ENCODE results near the gene MIB1.
"Not testable (repeated sequence)": the region's sequence is repeated elsewhere in the genome, so short reads cannot be mapped to it uniquely, and the experiment has no call there.

Gene MIB1

DNA sequence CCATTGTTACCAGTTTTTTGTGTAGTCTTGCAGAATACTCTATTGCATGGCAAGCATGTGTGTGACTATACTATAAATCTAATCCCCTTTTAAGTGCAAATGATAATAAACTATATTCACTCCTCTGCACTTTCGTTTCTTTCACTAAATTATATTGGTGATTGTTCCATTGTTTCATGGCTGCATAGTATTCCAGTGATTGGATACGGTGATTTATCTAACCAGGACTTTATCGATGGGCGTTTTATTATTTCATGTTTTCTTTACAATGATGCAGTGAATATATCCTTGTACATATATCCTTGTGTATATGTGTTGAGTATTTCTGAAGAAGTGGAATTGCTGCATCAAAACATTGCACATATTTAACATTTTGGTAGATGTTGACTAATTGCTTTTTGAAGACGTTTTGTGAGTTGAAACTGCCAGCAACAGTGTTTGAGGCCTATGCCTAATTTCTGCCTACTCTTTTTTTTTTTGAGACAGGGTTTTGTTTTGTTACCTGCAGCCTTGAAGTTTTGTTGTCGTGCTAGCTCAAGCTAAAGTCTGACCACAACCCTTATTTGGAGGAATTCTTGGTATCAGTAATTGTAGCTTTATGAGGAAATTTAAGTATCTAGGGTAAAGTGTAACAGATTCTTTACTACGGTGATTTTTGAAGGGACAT is 2.7 kb downstream of the MIB1 start:
- DNase-seq (ENCODE audit: low read depth in 2 of 3, low spot score in 2 of 3), result no peak

DNA sequence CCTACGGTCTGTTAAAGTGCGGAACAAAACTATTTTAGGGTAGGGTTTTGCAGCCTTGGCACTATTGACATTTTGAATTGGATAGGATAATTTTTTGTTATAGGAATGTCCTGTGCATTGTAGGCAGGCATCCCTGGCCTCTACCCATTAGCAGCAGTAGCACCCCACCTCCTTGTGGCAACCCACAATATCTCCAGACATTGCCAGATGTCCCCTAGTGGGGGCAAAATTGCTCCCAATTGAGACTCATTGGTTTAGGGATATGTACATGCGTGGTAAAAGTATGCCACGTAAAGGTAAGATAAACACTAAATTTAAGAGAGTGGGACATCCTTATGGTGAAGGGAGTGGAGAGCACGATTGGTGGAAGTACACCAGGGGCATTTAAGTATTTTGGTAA is 4.6 kb downstream of the MIB1 start:
- no peak for DNase-seq (ENCODE audit: low read depth in 2 of 3, low spot score in 2 of 3)

DNA sequence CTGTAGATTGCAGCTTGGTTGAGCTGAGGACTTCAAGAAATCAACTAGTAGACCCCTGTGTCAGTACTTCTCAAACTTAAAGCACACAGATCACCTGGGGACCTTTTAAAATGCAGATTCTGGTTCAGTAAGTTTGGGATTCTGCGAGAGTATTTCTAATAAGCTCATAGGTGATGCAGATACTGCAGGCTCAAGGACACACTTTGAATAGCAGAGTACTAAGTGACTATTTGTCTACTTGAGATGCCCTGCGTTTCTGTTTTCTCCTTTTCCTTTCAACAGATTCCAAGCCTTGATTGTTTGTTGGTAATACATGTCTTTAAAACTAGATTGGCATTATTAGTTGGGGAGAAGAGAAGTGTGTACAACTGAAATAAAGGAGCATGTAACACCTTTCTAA is 6.7 kb downstream of the MIB1 start:
- no peak for DNase-seq (ENCODE audit: low read depth in 2 of 3, low spot score in 2 of 3)

DNA sequence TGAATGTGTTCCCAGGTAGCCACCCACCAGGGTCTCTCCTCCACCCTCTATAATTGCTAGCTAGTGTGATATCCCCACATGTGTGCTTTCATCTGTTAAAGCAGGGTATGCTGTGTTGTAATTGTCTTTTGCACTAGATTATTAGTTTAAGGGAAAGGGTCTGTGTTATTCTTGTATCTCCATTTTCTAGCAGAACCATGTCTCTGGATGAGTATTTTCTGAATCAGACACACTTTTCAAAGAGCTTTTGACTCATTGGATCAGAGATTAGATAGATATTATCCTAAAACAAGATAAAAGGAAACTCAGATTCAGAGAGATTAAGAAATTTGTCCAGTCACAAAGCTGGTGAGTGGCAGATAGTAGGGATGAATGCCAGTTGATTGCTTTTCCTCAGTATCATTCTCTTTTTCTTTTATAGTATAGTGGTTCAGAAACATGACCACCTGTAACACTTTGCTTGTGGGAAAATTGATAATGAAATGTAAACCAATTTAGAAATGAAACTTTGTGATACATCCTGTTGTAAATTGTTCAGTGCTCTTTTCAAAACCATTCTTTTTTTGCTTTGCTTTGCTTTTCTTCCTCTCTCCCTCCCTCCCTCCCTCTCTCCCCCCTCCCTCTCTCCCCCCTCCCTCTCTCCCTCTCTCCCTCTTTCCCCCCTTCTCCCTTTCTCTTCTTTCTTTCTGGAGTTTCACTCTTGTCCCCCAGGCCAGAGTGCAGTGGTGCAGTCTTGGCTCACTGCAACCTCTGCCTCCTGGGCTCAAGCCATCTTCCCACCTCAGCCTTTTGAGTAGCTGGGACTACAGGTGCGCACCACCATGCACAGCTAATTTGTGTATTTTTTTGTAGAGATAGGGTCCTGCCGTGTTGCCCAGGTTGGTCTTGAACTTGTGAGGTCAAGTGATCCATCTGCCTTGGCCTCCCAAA is 7.4 kb downstream of the MIB1 start:
- no peak for DNase-seq (ENCODE audit: low read depth in 2 of 3, low spot score in 2 of 3)

DNA sequence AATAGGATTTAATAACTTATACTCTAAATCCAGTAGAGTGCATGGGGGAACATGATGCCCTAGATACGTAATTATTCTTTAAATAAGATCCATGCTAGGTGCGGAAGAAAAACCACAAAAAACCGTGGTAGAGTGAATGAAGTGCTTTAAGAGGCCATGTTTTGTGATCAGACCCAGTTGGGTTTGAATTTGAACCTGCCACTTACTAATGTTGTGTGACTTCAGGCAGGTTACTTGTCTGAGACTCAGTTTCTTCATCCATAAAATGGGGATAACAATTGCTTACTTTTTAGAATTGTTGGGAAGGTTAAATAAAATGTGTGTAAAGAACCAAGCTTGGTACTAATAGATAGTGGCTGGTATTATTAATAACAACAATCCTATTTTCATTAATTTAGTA is 17.2 kb downstream of the MIB1 start:
- no peak for DNase-seq (ENCODE audit: low read depth in 2 of 3, low spot score in 2 of 3)

DNA sequence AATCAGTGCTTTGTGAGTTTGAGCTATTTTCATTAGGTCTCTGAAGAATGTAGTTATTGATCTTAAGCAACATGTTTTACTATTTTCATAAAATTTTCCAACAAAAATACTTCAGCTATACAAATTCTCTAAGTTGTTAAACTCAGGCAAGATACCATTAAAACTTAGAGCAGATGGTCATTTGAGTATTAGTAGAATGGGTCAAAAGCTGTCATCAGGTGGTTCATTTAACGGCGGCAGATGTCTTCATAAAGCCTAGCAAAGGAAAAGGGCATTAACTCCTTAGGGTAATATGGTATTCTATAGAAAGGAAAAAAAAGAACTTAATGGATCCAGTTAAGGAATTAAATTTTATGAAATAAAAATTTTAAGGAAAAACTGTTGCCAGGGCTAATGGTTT is 19.2 kb downstream of the MIB1 start:
- DNase-seq (ENCODE audit: low read depth in 2 of 3, low spot score in 2 of 3), result no peak

DNA sequence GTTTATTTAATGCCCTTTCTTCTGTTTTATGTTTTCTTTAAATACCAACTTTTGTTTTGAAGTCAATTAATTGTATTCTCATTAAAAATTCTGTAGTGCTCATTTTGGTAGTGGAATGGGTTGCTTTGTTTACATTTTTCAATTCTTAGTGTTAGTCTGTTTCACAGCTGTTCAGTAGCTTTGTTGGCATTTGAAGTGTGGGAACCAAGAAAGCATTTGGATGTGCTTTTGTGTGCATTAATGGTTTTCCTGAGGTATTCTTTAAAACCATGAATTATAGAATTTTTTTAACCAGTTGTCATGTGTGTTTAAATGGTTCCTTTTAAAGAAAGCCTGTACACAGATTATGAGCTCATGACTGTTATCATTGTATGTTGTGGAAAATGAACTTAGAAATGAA is 19.7 kb downstream of the MIB1 start:
- DNase-seq (ENCODE audit: low read depth in 2 of 3, low spot score in 2 of 3), result no peak

DNA sequence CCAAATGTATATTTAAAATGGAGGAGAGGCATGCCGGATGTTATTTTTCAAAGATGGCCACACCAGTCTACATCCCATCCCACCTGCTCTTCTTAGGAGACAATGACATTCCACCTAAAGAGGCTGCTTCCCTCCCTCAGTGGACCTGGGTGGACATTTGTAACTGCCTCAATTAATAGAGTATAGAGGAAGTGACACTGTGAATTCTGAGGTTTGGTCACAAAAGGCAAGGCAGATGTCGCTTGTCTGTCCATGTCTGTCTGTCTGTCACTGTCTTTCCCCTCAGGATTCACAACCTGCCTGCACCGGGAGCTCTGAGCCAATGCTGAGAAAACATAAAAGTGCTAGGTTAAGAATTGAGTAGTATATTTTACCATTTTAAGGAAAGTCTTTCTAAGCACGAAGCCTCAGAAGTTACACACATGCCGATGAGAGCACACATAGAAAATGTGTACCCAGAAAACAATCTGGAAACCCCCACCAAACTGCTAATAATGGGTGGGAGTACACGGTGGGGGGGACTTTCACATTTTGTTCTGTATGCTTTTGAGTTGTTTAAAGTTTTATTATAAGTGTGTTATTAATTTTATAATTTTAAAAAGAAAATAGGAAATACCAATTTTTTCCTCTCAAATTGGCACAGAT is 21.0 kb downstream of the MIB1 start:
- no peak for DNase-seq (ENCODE audit: low read depth in 2 of 3, low spot score in 2 of 3)

DNA sequence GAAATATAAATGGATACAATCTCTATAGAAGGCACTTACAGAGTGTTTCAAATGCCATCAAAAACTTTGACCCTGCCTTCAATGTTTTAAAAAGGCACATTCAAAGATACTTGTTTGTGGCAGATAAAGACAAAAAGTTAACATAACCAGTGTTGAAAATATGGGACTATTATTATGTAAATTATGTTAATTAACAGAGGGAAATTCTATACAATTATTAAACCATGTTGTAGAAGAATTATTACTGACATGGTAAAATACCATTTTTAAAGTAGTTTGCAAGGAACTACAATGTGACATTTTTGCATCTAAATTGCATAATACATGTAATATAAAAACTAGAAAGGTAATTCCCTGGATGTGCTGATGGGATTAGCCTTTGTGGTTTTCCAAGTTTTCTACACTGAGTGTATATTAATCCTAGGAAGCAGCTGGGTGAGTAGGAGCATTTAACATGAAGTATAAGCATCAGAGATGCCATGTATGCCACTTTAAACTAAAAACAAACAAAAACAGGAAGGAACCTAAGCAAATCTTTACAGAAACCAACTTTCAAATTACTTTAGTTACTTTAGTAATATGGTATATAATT is 21.7 kb downstream of the MIB1 start:
- no peak for DNase-seq (ENCODE audit: low read depth in 2 of 3, low spot score in 2 of 3)

DNA sequence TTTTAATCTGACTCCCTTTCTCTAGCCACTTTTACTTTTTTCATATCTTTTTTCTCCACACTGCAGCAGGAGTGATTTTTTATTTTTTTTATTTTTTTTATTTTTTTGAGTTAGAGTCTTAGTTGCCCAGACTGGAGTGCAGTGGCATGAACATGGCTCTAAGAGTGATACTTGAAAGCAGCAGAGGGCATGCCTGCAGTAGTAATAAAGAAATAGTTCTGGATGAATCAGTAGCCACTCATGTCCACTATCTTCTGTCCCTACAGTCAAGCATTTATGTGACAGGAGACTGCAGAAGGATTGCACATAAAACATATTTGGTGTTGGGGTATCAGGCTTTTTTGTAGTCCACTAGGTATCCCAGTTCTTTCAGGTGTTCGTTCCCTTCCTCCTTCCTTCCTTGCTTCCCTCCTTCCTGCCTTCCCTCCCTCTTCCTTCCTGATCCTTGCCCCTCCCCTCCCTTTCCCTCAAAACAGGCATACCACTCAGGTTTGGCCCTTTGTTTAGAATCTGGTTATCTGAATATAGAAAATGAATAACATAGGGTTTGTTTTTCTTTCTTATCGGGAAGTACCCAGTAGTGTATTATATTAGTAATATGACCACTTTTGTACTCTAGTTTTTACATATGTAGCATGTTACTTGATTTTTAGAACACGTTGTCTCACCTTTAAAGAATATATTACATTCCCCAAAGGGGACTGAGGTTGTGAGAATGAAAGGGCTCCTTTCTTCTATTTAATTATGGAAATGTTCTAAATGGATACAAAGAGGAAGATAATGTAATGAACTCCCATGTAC is 23.5 kb downstream of the MIB1 start:
- DNase-seq (ENCODE audit: low read depth in 2 of 3, low spot score in 2 of 3), result no peak

DNA sequence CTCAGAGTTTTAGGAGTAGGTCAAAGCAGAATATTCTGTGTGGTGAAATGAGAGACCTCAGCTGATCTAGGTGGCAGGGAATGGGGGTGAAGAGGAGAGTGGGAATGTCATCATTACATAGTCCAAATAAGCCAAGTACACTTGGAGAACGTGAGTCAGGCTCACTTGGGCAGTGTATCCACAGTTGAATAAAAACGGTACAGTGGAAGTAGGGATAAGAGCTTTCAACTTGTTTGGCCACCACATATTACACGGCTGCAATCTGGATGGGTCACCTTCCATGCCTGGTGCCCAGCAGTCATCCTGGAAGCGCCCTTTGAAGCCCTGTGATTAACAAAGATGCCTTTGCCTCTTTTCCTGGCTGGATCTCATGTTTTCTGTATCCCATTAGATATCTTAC is 28.6 kb downstream of the MIB1 start:
- no peak for DNase-seq (ENCODE audit: low read depth in 2 of 3, low spot score in 2 of 3)

DNA sequence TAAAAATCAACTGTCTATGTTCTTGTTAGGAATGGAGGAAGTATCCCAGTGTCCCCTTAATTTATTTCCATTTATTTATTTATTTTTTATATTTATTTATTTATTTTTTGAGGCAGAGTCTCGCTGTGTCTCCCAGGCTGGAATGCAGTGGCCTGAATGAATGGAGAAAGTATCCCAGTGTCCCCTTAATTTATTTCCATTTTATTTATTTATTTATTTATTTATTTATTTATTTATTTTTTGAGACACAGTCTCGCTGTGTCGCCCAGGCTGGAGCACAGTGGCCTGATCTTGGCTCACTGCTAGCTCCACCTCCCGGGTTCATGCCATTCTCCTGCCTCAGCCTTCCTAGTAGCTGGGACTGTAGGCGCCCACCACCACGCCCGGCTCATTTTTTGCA is 34.1 kb downstream of the MIB1 start:
- no peak for DNase-seq (ENCODE audit: low read depth in 2 of 3, low spot score in 2 of 3)

DNA sequence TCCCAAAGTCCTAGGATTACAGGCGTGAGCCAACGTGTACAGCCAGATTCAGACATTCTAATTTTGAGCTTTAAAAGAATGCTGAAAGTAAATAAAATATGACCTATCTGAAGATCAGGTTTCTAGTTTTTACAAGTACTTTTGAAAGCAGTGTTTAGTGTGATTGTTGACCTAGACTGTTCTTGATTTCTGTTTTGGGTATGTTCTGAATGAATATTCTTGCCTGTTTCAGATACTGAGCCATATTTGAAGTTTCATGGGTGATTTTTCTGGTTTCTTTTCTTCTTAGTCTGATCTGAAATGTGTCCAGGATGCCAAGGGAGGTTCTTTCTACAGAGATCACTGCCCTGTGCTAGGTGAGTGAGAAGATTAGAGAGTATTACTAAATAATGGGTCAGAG is 37.2 kb downstream of the MIB1 start:
- no peak for DNase-seq (ENCODE audit: low read depth in 2 of 3, low spot score in 2 of 3)

DNA sequence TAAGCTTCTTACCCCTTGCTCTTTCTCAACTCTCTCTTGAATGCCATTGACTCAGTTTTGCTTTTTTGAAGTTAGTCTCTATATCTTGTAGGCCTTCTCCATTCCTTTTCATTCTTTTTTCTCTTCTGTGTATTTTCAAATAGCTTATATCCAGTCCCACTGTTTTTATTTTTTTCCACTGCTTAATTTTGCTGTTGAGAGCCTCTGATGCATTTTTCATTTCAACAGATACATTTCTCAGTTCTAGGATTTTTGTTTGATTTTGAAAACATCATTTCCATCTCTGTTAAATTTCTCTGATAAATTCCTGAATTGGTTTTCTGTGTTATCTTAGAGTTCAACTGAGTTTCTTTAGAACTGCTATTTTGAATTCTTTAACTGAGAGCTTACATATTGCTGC is 45.9 kb downstream of the MIB1 start:
- DNase-seq (ENCODE audit: low read depth in 2 of 3, low spot score in 2 of 3), result no peak

DNA sequence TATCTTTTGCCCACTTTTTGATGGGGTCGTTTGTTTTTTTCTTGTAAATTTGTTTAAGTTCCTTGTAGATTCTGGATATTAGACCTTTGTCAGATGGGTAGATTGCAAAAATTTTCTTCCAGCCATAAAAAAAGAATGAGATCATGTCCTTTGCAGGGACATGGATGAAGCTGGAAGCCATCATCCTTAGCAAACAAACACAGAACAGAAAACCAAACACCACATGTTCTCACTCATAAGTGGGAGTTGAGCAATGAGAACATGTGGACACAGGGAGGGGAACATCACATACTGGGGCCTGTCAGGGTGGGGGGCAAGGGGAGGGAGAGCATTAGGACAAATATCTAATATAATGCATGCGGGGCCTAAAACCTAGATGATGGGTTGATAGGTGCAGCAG is 55.5 kb downstream of the MIB1 start:
- DNase-seq (ENCODE audit: low read depth in 2 of 3, low spot score in 2 of 3), result not testable (repeated sequence)

DNA sequence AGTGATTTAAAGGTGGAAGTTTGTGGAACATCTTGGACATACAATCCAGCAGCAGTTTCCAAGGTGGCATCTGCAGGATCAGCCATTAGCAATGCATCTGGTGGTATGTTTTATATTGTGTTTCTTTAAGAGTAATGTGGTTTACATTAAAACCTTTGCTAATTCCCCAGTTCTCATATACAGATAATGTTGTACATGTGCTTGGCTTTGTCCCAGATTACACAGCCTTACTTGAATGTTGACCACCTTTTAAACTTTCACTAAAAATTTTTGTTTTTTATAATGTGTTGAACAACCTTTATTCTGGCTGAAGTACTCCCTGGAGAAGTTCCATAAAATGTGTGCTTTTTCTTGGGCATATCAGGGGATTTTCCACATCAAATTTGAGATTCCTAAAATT is 57.5 kb downstream of the MIB1 start:
- DNase-seq (ENCODE audit: low read depth in 2 of 3, low spot score in 2 of 3), result no peak

DNA sequence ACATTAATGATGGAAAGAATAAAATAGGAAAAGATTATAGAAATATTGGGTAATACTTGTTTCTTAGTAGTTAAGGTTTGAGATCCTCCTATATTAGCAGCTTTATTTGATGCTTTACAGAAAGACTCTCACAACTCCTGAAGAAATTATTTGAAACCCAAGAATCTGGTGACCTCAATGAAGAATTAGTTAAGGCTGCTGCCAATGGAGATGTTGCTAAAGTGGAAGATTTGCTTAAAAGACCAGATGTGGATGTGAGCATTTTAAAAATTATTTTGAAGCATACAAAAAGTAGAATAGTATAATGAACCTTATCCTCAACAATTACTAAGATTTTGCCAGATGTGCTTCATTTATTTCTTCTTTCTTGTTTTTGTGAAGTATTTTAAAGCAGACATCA is 59.1 kb downstream of the MIB1 start:
- DNase-seq (ENCODE audit: low read depth in 2 of 3, low spot score in 2 of 3), result no peak

DNA sequence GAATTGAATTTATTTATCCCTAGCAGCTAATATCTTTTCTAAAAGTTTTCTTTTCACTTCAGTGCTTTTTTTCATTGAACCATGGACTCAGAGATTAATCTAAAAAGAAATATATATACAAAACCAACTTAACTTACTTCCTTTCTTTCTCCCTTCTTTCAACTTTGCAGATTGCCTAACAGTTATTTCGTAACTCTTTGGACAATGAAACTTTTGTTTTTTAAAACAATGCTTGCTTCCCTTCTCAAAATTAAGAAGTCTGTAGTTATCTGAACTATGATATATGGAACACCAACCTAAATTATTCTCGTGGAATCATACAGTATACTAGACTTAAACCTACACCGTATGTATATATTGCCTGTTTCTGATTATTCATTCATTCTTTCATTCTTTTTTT is 62.9 kb downstream of the MIB1 start:
- no peak for DNase-seq (ENCODE audit: low read depth in 2 of 3, low spot score in 2 of 3)

DNA sequence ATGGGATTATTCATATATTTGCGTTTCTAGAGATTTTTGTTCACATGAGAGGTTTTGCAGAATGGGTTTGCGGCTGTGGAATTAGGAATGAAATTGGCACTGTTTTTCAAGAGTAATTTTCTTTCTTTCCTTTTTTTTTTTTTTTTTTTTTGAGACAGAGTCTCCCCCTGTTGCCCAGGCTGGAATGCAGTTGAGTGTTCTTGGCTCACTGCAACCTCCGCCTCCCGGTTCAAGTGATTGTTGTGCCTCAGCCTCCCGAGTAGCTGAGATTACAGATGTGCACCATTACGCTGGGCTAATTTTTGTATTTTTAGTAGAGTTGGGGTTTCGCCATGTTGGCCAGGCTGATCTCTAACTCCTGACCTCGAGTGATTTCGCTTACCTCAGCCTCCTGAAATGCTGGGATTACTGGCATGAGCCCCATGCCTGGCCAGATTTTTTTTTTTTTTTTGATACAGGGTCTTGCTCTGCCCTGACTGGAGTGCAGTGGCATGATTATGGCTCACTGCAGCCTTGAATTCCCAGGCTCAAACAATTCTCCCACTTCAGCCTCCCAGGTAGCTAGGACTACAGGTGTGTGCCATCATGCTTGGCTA is 65.3 kb downstream of the MIB1 start:
- no peak for DNase-seq (ENCODE audit: low read depth in 2 of 3, low spot score in 2 of 3)

DNA sequence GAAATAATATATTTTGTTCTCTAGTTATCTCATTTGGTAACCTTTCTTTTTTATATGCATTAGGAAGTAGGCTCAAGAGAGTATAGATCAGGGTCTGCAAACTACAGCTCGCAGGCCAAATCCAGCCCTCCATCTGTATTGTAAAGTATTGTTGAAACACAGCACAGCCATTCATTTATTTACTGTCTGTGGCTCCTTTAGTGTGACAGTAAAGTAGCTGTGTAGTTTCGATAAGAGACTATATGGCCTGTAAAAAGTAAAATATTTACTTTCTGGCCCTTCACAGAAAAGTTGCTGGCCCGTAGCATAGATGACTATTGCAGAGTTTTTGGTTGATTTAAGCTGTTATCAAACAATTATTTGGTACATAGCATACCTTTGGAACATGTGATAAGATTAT is 67.6 kb downstream of the MIB1 start:
- DNase-seq (ENCODE audit: low read depth in 2 of 3, low spot score in 2 of 3), result no peak

DNA sequence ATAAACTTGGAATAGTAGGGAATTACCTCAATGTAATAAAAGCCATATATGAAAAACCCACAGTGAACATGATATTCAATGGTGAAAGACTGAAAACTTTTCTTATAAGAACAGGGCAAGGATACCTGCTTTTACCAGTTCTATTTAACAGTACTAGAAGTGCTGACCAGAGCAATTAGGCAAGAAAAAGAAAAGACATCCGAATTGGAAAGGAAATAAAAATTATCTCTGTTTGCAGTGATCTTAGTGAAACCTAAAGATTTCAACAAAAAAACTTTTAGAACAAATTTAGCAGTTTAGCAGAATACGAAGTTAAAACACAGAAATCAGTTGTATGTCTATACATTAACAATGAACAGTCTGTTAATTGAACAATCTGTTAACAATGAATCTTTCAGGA is 69.1 kb downstream of the MIB1 start:
- DNase-seq (ENCODE audit: low read depth in 2 of 3, low spot score in 2 of 3), result no peak

Data from activated CD8-positive, alpha-beta memory T cell treated with anti-CD3 and anti-CD28 coated beads for 48 hours (primary cell).